ENCODE measurements around the gene MRFAP1L1.
A peak's percentile ranks its signal among the peaks of the same experiment; 100 is the strongest.
"Not testable (repeated sequence)": the region's sequence is repeated elsewhere in the genome, so short reads cannot be mapped to it uniquely, and the experiment has no call there.

MRFAP1L1 gene

DNA sequence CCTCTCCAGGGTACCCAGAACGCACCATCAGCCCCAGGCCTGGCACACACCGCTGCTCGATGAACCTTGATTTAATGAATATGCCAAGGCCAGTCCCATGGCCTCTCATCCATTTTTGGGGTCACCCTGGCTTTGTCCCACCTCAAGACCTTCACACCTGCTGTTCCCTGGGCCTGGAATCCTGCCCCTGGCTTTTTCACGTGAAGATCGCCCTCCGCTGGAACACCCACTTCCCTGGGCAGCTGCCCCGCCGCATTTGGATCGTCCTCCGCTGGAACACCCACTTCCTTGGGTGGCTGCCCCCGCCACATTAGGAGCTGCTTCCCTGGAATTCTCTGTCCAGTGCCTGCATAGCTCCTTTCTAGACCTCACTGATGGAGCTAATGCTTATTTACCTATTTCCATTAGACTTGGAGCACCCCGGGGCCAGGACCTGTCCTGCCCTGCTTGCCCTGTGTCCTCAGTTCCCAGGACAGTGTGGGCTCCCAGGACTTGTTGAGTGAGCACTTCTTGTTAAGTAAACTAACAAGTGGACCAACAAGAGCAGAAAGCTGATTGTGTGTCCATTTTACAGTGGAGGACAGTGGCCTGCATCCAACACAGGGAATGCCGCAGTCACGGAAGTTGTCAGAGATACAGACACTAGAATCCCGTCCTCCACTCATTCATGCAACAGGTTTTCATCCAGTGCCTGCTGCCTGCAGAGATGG, 18.8 kb upstream of the MRFAP1L1 start:
- FAIRE-seq: no peak
- TF ChIP-seq POLR2A (IDR thresholded peaks at IDR 0.05; ENCODE audit: low read depth, low read length): no peak
- DNase-seq (ENCODE audit: insufficient read length, low spot score): no peak

DNA sequence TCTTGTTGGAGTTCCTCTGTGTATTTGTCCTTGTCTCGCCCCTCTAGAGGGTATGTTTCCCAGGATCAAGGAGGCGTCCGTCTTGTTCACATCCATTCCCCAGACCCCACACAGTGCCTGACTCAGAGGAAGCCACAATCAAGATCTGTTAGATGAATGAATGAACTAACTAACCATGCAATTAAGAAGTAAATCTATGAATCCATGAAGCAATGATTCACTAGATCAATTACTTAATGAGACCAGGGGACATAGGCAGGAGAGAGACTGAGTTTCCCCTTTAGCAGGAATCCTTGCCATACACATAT, 18.2 kb upstream of the MRFAP1L1 start:
- FAIRE-seq (no peak), DNase-seq (ENCODE audit: insufficient read length, low spot score) (no peak)
- no peak for TF ChIP-seq POLR2A (IDR thresholded peaks at IDR 0.05; ENCODE audit: low read depth, low read length)

DNA sequence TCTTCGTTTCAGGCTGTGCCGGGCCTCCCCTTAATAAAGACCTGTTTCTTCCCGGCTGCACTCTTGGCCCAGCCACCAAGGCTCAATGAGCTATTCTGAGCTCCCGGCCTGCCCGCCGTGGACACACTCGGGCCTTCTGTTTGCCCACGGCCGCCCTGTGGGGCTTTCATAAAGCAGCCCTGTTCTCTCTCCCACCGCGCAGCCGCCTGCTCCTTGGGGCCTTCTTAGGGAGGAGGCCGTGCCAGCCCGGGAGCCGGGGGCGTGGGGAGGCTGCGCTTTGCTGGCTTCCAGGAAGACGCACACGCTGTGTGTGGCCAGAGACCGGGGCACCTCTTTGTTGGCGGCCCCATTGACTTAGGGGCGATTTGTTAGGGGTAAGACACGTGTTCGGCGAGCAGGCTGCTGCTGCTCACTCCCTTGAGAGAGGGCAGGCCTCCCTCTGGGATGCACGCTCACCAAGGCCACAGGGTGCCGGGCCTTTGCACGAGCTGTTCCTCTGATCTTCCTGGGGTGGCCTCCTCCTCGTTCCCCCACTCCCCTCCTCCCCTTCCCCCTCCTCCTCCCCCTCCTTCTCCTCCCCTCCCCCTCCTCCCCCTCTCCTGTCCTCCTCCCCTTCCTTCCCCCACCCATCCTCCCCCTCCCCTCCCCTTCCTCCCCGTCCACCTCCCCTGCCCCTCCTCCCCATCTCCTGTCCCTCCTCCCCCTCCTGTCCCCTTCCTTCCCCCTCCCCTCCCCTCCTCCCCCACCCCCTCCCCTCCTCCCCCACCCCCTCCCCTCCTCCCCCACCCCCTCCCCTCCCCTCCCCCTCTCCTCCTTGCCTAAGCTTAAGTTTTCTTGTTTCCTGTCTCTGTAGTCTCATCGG, 17.6 kb upstream of the MRFAP1L1 start:
- DNase-seq (ENCODE audit: insufficient read length, low spot score) (no peak), FAIRE-seq (no peak)
- no peak for TF ChIP-seq POLR2A (IDR thresholded peaks at IDR 0.05; ENCODE audit: low read depth, low read length)

DNA sequence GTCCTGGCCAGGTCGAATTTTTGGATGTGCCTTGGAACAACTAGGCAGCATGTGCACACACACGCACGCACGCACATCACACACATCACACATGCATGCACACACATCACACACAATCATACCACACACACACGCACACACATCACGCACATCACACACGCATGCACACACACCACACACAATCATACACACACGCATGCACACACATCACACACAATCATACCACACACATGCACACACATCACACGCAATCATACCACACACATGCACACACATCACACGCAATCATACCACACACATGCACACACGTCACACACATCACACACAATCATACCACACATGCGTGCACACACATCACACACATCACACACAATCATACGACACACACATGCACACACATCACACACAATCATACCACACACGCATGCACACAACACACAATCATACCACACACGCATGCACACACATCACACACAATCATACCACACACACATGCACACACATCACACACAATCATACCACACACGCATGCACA, 15.8 kb upstream of the MRFAP1L1 start:
- FAIRE-seq; DNase-seq (ENCODE audit: insufficient read length, low spot score): not testable (repeated sequence)
- peak; percentile 10; the same call in 1 of the 2 replicates for TF ChIP-seq POLR2A (IDR thresholded peaks at IDR 0.05; ENCODE audit: low read depth, low read length)

DNA sequence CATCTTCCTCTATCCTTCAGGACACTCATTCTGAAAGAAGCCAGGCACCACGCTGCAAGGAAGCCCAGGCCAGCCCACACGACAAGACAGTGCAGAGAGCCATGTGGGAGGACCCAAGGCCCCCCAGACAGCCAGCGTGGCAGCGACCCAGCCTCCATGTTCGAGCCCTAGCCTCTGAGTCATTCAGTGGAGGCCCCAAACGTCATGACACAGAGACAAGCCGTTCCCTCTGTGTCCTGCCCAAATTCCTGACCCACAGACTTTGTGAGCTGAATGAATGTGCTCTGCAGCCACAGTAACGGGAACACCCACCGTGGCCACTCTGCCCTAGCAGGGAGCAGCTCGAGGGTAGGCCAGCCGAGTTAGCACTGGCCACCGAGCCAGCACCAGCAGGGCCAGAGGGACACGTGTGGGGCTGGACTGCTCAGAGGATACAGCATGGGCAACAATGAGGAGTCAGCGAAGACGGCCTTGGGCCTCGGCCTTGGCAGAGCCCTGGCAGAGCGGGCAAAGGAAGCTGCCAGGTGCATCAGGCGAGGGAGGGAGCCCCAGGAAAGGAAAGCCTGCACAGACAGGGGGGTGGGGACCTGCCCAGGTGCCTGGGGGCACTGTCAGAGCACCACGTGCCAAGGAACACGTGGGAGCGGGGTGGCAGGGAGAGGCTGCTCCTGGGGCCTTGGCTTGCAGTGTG, 14.9 kb upstream of the MRFAP1L1 start:
- DNase-seq (ENCODE audit: insufficient read length, low spot score) (no peak), FAIRE-seq (no peak)
- no peak for TF ChIP-seq POLR2A (IDR thresholded peaks at IDR 0.05; ENCODE audit: low read depth, low read length)

DNA sequence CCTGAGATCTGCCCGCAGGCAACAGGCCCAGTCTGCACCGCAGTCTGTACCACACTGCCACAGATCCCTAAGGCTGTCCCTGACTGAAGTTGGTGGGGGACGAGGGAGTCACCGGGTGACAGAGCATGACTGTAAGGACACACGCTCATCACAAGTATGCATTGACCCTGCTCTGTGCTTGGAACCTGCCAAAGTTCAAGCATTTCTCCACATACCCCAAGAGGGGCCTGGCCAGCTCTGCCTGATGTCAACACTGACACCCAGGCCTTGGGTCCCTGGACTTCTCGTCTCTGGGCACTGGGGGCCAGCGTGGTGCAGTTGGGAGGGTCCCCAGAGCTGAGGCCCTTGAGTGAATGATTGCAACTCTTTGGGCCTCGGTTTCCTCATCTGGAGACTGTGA, 14.2 kb upstream of the MRFAP1L1 start:
- FAIRE-seq: no peak
- no peak for DNase-seq (ENCODE audit: insufficient read length, low spot score)
- TF ChIP-seq POLR2A (IDR thresholded peaks at IDR 0.05; ENCODE audit: low read depth, low read length): no peak

DNA sequence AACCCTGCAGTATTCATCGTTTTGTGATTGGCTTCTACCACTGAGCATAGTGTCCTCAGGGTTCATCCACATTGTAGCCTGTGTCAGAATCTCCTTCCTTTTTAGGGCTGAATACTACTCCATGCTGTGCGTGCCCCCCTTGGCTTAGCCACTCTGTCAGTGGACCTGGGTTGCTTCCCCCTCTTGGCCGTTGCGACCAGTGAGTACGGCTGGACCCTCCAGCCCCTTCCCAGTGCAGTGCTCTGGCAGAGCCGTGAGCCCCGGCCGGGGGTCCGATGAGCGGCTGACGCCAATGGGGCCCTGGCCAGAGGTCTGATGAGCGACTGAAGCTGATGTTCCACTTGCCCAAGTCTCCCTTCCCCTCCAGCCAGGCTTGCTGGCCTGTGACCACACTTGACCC, 13.2 kb upstream of the MRFAP1L1 start:
- no peak for DNase-seq (ENCODE audit: insufficient read length, low spot score)
- no peak for FAIRE-seq
- no peak for TF ChIP-seq POLR2A (IDR thresholded peaks at IDR 0.05; ENCODE audit: low read depth, low read length)

DNA sequence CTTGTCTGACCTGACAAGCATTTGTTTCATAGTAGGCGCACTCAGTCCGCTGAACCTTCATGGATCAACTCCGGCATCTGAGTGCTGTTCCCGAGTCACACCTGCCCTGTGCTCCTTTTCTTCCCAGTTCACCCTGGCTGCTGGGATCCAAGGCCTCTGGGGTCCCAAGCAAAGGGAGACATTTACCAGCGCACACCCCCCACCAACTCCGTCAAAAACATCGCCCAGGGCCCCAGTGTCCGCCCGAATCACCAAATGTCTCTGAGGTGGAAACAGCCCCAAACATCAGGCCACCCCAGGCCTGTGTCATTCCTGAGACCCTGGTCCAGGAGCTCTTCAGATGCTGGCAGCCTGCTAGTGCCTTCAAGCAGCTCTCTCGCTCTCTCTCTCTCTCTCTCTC, 11.5 kb upstream of the MRFAP1L1 start:
- TF ChIP-seq POLR2A (IDR thresholded peaks at IDR 0.05; ENCODE audit: low read depth, low read length): no peak
- DNase-seq (ENCODE audit: insufficient read length, low spot score) (no peak), FAIRE-seq (no peak)

DNA sequence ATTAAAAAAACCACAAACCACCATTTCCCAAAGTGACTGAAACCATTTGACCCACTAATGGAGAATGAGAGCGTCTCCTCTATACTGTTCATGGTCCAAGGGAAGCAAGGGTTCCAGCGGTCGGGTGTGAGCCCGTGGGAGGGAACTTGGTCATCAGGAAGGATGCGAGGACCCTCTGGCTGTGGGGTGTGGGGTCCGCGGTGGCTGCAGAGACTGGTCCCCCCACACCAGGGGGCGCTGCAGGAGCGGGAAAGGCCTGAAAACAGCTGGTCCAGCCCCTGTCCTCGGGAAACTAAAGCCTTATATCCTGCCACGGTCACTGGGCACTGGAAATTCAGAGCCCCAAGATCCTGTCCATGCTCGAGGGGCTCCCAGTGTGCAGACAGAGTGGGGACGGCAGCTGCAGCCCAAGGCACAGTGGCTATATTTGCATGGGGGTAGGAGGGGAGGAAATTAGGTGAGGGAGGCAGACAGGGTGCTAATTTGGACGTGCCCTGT, 10.6 kb upstream of the MRFAP1L1 start:
- TF ChIP-seq POLR2A (IDR thresholded peaks at IDR 0.05; ENCODE audit: low read depth, low read length): no peak
- no peak for FAIRE-seq

DNA sequence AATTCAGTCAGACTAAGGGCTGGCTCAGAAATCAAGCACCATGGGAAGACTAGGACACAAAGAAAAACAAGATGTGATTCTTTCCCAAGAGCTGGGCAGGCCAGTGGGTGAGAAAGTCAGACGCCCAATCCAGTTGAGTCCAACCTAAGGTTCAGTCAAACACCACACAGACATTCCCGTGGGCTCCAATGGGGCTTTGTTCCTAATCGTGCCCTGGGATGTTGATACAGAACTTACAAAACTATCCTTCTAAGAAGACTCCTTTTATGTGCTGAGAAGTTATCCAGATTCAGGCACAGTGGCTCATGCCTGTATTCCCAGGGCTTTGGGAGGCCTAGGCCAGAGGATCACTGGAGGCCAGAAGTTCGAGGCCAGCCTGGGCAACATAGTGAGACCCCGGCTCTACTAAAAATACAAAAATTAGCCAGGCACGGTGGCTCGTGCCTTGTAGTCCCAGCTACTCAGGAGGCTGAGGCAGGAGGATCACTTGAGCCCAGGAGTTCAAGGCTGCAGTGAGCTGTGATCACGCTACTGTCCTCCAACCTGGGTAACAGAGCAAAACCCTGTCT, 10.0 kb upstream of the MRFAP1L1 start:
- TF ChIP-seq POLR2A (IDR thresholded peaks at IDR 0.05; ENCODE audit: low read depth, low read length): no peak
- FAIRE-seq (no peak), DNase-seq (ENCODE audit: insufficient read length, low spot score) (no peak)

More for the DNA sequence above, 10.6 kb upstream of the MRFAP1L1 start:
- DNase-seq (ENCODE audit: insufficient read length, low spot score): peak; percentile 77

DNA sequence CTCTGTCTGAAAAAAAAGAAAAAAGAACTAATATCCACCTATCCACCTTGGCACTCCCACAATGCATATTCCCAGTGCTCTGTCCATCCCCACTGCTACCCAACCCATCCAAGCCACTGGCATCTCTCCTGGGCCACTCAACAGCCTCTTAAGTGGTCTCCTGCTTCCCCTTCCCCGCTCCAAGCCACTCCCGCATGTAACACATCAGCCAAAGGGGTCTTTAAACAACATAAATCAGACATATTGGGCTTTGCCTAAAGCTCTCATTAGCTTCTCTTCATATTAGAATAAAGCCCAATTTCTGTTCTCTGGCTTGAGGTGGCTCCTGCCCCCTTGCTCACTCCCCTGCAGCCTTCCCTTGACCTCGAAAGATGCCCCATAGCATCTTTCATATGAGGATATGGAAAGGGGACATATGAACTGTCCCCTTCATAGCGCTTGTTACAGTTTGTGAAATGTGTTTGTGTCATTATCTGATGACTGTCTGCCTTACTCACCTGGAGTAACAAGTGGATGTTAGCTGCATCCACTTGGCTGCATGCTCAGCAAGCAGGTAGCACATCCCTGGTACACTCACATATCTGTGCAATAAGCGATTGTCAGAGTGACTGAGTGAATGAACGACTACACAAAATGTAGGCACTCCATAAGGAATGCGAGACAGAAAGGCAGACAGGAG, 9.4 kb upstream of the MRFAP1L1 start:
- no peak for DNase-seq (ENCODE audit: insufficient read length, low spot score)
- no peak for FAIRE-seq
- no peak for TF ChIP-seq POLR2A (IDR thresholded peaks at IDR 0.05; ENCODE audit: low read depth, low read length)

DNA sequence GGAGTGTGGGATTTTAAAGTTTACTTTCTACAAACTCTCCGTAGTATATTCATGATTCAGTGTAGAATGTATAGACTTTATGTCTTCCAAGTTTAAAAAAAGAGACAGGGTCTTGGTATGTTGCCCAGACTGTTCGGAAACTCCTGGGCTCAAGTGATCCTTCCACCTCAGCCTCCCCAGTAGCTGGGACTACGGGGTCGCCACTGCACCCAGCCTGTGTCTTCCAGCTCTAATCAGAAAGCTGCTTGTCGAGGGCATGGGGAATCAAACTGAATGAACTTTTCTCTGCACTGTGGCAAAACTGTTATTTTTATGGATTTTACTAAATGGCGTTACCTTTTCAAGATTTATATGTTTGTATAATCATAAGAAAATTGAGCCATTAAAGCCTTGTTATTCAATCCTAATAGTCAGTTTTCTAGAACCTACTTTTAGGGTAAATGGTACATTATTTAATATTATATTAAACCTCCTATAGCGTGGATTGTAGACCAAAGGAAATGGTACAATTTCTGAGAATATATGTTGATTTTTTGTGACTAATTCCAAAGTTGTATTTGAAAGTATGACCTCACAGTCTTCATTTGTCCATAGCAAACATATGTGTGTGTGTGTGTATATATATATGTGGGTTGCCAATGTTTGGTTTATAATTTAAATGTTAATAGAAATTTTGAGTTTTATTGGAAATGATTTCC, 7.4 kb upstream of the MRFAP1L1 start:
- no peak for TF ChIP-seq POLR2A (IDR thresholded peaks at IDR 0.05; ENCODE audit: low read depth, low read length)
- no peak for DNase-seq (ENCODE audit: insufficient read length, low spot score)
- no peak for FAIRE-seq
